SK-MEL-5 (cell line): ENCODE measurements around the gene FADD. TPM values are rescaled to one million over a fixed set of nuclear protein-coding genes. Genes with fewer than 3 reads are reported as not detected.
A peak's percentile ranks its signal among the peaks of the same experiment; 100 is the strongest.
"Not testable (repeated sequence)": the region's sequence is repeated elsewhere in the genome, so short reads cannot be mapped to it uniquely, and the experiment has no call there.

Experiments
- DNase-seq: peaks from one replicate; pipeline ENCODE4 v3.0.0-alpha.2; 2016; ENCODE audit warnings: low read depth, low spot score
- in situ Hi-C: cut with HindIII; loops from 2 replicates; pipeline ENCODE4 v1.10.0; 2016; ENCODE audit warnings: low sequenced_read_pairs, high pct_unique_total_duplicates, low pct_unique_long_range_greater_than_20kb
- total RNA-seq: library from RNA; depleted of rRNA; stranded (reverse); fragments of >200 nt; shearing (Covaris generic); gene quantifications from 2 replicates; pipeline ENCODE4 v1.2.3, GENCODE V29; 2014

The FADD gene
- total RNA-seq, 1 experiment from 2014 or later: 183 TPM

DNA sequence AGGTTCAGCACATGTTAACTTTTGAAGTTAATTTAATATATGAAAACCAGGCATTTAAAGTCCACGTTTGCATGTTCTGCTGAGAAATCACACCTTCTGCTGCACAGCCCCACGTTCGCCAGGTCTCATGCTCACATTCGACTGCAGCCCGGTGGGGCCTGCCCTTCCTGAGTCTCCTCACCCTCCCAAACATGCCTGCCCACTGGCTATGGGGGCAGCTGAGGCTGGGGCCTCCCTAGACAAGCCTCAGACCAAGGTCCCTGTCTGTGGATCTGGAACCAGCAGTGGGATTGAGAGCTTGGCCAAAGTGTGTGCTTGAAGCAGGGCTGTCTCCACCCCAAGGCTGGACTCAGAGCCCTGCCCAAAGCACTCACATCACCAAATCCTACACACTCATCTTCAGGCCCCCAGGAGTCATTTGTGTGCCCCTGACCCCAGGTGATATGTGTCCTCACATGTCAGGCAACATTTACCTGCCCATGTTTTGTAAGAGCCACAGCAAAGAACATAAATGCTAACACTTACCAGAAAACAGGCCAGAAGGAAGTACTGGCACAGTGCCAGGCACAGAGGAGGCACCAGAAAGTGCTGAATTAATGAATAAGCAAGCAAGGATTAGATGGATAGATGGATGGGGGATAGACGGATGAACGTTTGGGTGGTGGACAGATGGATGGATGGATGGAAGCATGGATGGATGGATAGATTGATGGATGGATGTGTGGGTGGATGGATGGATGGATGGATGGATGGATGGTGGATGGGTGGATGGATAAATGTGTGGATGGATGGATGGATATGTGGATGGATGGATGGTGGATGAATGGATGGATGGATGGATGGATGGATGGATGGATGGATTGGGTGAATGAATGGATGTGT lies 9.4 kb upstream of the FADD start:
- DNase-seq: no peak
- in situ Hi-C loops: loop anchor here (25.0 kb wide), 2 partner anchors 181 to 281 kb away; no protein-coding TSS in a partner anchor

- in situ Hi-C loops: loop anchor here (25.0 kb wide), 2 partner anchors 183 to 283 kb away; no protein-coding TSS in a partner anchor
- DNase-seq: no peak
These were observed 8.0 kb upstream of the FADD start for GRCh38 chr11:70194792-70195791.

- DNase-seq: no peak
- in situ Hi-C loops: no loop called here
These were observed 2.8 kb upstream of the FADD start for GRCh38 chr11:70200212-70200844.

GRCh38 chr11:70201047-70201446 lies 2.0 kb upstream of the FADD start:
- in situ Hi-C loops, DNase-seq: not testable (repeated sequence)

DNA sequence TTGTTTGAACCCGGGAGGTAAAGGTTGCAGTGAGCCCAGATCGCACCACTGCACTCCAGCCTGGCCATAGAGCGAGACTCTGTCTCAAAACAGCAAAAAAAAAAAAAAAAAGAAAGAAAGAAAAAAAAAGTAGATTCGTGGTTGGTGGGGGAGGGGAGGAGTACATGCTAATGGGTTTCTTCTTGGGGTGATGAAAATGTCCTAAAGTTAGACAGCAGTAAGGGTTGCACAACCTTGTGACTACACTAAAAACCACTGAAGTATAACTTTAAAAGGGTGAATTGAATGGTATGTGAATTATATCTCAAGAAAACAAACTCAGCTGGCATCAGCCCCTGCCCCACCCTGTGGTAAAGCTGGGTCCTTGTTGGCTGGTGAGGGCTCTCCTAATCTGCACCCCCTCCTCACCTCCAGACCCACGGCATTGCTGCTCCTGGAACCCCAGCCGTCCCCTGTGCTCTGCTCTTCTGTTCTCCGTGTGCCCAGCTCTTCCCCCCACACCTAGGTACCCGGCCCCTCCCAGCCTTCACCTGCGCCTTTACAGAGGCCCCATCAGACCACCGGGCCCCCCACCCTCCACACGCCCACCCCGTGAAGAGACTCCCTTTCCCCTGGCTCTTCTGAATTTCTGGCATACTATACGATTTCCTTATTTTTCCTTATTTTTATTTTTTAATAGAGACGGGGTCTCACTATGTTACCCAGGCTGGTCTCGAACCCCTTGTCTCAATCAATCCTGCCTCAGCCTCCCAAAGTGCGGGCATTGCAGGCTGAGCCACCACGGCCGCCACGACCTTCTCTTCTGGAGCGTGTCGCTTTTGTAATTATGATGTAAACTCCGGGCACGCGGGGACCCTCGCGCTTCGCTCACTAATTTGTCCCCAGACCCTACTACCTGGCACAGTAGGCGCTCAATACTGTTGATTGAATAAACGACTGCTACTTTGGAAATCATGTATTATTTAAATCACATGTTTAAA lies 924 bp upstream of the FADD start:
- in situ Hi-C loops: no loop called here
- no peak for DNase-seq

DNA sequence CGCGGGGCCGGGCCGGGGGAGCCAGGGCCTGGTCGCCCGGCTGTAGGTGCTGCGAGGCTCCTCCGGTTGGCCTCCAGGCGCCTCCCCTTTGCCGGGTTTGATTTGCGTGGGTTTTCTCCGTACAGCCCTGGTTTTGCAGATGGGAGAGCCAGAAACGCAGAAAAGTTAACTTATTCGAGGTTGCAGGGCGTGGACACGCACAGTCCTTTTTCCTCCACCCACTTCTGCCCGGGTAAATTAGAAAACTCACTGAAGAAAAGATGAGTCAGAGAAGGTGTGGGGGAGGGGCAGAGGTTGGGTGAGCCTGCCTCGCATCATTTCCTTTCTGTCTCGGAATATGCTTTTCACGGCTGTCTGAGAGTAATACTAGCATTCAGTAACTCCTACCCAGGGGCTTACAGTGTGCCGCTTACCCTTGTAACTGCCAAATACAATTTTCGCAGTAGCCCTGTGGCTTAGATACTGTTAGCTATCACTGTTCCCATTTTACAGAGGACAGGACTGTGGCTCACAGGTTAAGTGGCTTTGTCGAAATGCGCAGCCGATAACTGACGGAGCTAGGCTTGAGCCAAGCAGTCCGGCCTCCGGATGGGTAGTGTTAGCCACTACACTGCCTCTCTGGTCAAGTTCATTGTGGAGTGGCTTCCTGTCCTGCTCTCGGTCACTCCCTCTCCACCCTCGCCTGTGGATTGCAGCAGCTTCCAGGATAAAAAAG lies 812 bp downstream of the FADD start:
- in situ Hi-C loops: no loop called here
- DNase-seq: peak; percentile 81

DNA sequence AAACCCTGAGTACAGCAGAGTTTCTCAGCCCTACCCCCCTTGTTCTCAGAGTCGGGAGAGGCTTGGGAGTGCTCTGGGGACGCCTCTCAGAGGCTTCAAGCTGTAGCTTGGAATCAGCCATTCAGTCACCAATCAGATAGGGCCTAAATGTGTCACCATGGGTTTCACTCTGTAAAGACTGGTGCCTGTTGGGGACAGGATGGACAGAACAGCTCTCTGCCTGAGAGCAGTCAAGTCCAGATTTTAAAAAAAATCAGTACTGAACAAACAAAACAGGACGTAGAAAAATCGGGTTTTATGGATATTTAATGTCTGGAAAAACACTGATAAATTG lies 1.3 kb downstream of the FADD start:
- DNase-seq: no peak
- in situ Hi-C loops: no loop called here

DNA sequence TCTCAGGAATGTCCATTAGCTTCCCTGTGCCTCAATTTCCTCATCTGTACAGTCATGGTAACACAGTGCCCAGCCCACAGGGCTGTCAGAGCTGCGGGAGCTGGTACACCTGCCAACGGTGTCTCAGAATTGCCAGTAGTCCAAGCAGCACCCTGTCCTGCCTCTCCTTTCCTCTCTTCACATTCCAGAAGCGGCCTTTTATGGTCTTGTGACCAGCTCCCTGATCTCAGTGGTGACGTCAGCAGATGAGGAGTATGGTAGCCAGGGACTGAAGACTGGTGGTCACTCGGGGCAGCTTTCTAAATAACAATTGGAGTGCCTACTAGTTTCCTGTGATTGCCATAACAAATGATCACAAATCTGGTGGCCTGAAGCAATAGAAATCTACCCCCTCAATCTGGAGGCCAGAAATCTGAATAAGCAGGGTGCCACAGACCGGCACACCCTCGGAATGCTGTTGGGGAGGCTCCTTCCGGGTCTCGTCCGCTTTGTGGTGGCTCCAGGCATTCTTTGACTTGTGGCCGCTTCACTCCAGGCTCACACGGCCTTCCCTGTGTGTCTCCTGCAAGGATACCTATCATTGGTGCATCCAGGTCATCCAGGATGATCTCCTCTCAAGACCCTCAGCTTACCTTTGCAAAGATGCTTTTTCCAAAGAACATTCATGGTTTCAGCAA lies 2.1 kb downstream of the FADD start:
- DNase-seq: peak; percentile 96
- in situ Hi-C loops: no loop called here

DNA sequence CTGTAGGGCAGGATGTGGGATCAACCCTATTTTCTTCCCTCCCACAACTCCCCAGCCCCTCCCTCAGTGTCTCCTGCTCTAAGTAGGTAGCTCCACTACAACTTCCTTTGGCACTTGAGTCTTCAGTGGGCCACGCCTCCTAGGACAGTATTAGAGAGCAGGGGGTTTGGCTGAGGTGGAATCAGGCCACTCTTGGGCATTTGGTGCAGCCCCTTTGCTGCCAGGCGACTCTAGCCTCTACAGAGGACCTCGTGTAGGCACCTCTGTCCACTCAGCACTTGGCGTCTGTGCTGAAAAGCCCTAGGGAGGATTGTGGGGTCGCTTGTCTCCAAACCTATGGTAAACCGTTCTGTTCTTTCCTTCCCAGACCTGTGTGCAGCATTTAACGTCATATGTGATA lies 2.7 kb downstream of the FADD start:
- in situ Hi-C loops: no loop called here
- no peak for DNase-seq

DNA sequence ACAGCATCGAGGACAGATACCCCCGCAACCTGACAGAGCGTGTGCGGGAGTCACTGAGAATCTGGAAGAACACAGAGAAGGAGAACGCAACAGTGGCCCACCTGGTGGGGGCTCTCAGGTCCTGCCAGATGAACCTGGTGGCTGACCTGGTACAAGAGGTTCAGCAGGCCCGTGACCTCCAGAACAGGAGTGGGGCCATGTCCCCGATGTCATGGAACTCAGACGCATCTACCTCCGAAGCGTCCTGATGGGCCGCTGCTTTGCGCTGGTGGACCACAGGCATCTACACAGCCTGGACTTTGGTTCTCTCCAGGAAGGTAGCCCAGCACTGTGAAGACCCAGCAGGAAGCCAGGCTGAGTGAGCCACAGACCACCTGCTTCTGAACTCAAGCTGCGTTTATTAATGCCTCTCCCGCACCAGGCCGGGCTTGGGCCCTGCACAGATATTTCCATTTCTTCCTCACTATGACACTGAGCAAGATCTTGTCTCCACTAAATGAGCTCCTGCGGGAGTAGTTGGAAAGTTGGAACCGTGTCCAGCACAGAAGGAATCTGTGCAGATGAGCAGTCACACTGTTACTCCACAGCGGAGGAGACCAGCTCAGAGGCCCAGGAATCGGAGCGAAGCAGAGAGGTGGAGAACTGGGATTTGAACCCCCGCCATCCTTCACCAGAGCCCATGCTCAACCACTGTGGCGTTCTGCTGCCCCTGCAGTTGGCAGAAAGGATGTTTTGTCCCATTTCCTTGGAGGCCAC lies 3.3 kb downstream of the FADD start:
- DNase-seq: no peak
- in situ Hi-C loops: no loop called here

DNA sequence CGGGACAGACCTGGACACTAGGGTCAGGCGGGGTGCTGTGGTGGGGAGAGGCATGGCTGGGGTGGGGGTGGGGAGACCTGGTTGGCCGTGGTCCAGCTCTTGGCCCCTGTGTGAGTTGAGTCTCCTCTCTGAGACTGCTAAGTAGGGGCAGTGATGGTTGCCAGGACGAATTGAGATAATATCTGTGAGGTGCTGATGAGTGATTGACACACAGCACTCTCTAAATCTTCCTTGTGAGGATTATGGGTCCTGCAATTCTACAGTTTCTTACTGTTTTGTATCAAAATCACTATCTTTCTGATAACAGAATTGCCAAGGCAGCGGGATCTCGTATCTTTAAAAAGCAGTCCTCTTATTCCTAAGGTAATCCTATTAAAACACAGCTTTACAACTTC lies 3.9 kb downstream of the FADD start:
- DNase-seq: no peak
- in situ Hi-C loops: no loop called here

DNA sequence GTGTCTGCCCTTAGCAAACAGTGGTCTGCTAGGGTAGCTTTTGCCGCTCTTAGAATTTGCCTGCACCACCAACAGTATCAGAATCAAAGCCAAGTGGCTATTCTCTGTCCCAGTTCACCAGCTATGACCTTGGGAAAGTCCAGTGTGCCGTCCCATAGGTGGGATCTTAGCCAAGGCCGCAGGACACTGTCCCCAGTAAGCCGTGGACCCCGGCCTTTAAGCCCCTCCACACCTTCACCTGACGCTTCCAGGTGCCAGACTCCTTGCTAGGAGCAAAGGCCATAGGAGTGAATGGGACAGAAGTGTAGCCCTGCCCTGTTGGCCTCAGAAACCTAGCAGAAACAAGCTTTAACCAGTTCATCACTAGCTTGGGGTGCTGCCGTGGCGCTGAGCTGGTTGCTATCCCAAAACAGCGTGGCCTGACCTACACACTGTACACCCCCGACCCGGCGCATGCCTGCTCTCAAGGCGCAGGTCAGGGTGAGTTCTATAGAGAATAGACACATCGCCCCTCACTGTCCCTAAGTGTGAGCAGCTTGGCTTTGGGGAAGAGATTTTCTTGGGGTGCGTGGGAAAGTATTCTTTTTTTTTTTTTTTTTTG lies 4.5 kb downstream of the FADD start:
- in situ Hi-C loops: no loop called here
- no peak for DNase-seq

DNA sequence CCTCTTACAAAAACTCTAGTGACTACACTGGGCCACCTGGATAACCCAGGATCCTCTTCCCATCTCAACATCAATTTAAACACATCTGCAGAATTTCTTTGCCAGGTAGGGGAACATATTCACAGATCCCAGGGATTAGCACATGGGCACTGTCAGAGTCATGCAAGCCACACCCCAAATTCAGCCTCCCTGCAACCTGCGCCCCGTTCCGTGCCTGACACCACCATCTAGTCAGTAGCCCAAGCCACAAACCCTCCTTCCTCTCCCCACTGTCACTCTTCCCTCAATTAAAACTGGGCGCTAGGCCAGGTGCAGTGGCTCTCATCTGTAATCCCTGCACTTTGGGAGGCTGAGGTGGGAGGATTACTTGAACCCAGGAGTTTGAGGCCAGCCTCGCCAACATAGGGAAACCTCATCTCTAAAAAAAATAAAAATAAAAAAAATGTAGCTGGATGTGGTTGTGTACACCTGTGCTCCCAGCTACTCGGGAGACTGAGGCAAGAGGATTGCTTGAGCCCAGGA lies 6.4 kb downstream of the FADD start:
- no peak for DNase-seq
- in situ Hi-C loops: no loop called here

DNA sequence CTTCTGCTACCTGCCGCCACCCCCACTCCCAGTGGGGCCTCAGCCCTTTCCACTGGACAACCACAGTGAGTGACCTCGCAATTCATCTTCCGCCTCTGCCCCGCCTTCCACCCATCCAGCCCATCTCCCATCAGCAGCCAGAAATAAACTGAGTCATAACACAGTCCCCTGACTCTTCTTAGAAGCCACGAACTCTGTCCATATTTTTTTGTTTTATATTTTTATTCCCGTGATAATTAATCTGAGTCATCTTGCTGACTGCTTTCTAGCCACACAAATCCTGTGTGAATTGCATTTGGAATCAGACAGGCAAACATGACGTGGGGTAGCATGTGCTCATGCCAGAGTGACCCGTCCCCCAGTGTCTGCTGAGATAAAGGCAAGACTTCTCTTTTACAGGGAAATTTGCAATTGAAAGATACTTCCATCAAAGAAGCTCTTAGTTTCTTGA lies 7.0 kb downstream of the FADD start:
- DNase-seq: peak; percentile 96
- in situ Hi-C loops: no loop called here

- DNase-seq: no peak
- in situ Hi-C loops: no loop called here
These were observed 7.4 kb downstream of the FADD start for GRCh38 chr11:70210530-70210929.
